HPDE6-E6E7 (cell line): ENCODE data around the gene GABRB1.

Source experiments
- DNase-seq: peaks from one replicate; pipeline ENCODE4 v3.0.0; 2011; ENCODE audit warnings: missing footprints; ENCODE audit errors: extremely low spot score

GABRB1 gene

DNA sequence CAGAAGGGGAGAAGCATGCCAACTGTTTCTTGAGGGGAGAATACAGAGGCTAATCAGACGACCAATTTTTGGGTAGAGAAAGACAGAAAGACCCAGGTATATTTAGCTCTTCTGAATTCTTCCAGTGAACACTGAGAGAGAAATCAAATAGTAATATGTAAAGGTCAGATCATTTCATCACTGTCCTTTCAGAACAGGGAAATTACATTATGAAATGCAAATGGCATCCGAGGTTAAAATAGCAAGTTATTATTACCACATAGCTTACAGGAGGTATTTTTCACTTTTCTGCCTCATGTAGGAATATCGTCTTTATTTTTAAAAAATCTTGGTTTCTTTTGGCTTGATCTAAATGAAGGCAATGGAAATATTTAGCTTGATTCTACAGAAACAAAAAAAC lies 18.0 kb downstream of the GABRB1 start:
- no peak for DNase-seq

DNA sequence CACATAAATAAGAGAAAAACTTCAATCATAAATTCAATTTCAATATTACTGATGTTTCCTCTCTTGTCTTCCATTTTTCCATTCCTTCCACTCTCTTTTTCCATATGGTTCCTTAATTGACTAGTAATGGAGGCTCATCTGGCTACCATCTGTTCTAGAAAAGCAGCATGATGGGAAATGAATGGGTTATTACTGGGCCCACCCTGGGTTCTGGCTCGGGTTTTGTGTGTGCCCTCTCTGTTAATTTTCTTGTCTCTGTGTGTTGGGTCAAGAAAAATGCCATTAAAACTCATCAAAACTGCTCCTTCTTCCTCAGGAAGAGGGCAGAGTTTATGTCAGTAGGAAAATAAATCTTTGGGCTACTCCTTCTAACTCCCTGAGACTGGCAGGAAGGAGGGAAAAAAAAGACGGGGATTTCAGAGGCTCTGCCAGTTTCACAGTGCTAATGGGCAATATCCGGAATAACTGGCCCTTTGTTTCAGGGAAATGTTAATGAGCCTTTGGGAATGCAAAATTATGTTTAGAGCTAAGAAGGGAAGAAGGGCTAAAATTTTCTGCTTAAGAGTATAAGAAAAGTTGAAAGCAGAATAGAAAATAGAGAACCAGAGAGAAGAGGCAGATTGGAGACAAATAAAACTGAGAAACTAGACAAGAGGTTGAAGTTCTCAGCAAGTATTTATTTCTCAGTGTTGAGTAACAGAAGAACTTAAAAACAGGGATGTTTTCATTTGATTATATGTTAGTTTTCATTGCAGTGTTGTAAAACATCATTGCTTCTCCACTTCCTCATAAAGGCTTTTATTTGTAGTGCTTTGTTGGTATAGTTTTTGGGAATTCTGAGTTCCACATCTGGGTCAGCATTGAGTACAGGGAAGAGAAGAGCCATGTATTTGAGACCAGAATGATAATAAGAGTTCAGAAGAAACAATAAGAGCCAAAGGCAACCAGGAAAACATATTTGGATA lies 19.7 kb downstream of the GABRB1 start:
- DNase-seq: no peak

DNA sequence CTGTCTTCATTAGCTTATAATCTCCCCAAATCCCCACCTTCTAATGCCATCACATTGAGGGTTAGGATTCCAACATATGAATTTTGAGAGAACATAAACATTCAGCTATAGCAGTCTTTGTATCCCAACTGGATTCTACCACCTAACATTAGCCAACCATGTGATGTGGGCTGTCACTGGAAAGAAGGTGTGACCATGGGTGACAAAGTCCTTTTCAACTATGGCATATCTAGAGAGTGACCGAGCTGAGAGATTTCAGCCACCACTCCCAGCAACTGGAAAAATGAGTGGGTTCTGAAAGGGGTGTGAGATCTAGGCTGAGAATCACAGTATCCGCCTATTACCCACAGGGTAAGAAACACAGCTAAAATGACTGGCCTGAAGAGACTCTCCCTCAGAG lies 22.1 kb downstream of the GABRB1 start:
- no peak for DNase-seq

DNA sequence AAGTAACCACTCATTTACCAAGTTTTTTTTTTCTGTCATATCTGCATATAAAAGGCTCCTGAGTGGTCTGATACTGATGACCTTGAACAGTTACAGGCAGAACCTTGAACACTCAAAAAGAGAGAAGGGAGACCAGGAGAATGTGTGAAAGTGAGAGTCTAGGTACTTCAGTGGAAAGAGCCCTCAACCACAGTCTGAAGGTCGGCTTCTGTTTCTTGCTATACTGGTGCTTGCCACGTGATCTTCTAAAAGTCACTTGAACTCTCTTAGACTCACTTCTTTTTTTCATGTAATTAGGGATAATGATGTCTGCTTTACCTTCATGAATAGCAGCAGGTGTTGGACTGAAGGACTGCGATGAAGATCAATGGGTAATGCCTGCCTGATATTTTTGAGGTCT lies 22.8 kb downstream of the GABRB1 start:
- DNase-seq: no peak

DNA sequence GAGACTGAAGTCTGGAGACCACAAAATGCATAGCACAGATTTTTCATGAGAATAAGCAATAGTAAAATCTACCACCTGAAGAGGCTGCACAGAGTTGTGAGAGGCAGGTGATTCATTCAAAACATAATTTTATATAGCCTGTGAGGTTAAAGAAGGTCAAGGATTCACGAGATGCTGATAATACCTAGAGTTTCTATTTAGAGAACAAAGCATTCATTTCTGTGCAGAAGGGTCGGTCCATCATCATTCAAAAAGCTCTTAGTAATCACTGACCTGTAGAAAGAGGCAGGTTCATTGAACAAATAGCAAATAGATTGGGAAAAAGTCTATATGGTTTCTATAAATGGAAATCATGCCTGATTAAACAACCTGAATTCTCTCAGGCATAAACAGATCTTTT lies 26.6 kb downstream of the GABRB1 start:
- DNase-seq: no peak

DNA sequence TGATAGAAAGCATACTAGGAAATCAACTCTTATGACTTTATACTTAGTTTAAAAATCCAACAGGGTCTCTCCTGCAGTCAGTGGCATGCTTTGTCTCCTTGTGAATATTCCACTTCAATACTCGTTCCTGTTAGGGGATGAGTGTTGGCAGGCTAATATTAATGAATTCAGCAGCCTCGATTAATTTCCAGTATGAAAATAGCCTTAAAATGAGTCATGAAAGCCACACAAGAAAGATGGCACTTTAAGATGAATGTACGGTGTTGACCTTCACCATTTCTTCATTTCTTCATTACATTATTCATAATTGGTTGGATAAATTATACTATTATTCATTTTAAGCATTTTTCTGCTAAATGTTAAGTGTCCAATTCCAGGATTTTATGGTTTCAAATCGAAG lies 29.2 kb downstream of the GABRB1 start:
- DNase-seq: no peak

DNA sequence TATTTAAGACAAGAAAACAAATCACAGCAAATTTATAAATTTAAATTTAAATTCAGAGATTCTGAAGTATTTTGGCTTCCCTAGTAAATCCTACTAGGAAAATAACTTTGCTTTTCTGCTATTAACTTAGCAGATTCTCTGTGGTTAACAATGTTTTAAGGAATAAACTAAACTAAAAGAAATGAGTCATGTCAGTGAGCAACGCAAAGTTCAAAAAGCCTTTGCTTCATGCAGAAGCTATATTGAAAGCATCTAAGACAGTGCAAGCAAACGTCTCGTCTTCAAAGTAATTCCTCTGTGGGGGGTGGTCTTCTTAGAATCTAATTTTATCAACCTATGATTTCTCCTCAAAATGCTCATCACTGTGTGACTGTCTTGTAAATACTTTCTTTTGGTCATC lies 30.1 kb downstream of the GABRB1 start:
- DNase-seq: no peak

DNA sequence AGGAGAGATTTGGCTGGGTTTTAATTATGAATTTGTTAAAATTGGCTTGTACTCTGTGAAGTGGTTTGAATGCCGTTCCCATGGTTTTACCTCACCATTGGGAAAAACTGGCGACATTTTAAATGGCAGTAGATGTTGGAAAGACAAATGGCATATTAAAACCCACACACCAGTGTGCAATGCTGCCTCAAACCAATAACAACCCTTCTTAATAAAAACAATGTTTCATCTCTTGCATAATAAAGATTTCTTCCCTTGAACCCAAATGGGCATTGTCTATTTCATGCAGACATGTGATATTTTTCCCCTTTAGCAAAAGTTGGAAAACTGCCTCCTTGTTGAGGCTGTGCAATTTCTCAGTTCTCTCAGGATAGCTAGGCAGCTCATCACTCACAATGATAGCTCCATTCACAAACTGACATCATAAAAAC lies 33.7 kb downstream of the GABRB1 start:
- DNase-seq: no peak

DNA sequence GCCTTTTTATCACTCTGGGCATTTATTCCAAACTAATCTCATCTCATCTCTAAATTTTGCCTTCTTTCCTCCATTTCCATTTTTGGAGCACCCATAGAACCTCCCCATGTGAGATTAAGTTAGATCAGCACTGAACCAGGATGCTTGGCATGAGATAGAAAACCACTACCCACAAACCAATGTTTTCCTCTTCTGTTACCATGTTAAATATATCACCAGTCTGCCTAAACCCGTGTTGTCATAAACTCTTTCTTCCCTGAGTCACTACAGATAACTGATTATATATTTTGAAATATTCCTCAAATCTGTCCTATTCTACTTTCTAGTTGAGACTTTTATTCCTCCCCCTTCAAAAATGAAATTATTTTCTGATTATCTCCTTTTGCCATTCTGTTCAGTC lies 37.6 kb downstream of the GABRB1 start:
- no peak for DNase-seq

DNA sequence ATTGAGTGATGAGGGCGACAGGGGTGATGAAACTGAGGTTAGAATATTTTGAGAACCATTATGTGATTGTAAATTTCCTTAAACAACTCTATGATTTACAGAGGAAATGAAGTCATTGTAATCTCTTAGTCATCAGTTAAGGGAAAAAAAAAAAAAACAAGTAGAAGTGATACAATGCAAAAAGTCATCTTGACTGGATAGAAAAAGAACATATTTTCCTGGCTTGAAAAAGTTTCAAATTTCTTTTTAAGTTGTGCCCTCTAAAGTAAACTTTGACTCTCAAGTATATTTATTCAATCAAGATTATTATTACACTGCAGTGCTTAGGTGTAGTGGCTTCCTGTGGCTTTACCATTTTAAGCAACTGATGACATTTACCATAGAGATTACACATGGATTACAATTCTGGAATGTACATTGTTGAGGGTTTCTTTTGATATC lies 40.6 kb downstream of the GABRB1 start:
- no peak for DNase-seq

DNA sequence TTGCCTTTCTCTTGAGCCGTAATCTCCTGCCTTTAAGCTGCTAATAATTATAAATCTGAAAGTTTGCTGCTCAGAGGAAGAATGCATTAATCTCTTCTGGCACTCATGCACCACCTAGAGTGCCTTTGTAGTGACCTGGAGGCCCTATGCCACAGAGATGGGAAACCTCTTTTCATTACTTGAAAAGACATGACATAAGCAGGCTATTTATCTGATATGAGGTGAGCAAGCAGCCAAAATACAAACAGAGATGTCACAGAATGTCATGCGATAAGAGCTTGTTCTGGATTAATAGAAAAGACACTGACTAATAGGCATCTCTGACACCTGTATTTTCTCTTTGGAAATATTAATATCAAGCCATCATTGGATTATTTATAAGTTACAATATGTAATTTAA lies 42.3 kb downstream of the GABRB1 start:
- no peak for DNase-seq

DNA sequence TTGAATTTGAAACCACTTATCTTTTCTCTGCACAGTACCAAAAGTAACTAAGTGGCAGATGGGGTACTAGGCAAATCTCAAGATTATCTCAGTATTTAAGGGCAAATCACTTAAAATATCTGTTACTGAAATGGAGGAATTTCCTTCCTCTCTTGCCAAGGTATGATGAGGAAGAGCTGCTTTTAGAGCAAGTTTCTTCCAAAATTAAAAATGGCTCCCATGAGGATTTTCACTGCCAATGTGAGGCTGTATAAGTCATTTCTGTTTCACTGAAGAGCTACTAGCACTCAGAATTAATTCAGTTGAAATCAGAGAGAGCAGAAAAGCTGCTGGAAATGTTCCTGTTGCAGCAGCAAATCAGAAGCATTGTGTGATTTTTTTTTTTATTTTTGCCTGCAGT lies 43.4 kb downstream of the GABRB1 start:
- DNase-seq: no peak

DNA sequence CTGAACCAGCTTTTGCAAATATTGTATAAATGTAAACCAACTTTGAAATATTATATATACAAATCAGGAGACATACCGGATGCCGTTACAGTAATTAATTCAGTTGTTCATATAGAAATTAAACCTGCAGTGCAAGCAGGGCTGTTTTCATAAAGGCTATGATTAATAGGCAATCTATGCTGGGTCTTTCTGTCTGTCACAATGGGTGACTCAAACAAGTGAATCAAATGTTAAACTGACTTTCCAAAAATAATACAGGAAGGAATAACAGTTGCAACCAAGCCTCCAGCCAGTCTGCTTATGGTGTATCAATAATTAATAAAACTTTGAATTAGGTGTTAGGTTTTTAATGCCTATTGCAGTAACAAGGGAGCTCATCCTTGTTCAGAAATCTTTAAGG lies 43.9 kb downstream of the GABRB1 start:
- peak; percentile 29 for DNase-seq

DNA sequence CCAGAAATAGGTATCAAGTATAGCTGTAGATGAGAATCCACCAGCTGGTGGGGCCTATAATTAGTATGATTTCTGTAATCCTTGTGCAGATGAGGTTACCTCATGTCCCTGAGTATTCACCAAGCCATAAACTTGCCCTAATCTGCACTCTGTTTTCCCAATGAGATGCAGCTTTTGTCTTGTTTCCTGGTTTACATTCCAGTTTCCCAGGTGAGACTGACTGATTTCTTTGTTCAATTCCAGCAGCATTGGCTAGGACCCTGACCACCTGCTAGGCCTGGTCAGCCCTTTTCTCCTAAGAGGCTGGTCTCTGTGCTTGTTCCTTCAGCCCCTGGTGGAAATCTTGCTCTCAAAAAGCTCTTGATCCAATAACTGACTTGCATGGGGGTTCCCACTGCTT lies 44.6 kb downstream of the GABRB1 start:
- DNase-seq: no peak

DNA sequence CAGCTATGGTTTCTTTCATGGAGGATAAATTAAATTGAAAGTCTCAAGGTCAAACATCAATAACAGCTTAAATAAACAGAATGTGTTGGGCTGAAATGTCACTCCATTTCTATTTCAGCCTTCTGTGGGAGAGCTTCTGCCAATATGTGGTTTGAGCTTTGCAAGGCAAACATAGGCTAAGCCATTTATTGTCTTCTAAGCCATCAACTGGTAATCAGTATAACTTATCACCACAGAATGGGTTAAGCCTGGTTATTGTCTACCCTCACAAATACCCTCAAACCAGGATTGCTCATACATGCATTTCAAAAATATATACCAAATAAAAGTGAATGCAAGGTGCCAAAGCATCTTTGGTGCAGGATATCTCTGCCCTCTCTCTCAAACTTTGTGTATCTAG lies 52.7 kb downstream of the GABRB1 start:
- DNase-seq: no peak

DNA sequence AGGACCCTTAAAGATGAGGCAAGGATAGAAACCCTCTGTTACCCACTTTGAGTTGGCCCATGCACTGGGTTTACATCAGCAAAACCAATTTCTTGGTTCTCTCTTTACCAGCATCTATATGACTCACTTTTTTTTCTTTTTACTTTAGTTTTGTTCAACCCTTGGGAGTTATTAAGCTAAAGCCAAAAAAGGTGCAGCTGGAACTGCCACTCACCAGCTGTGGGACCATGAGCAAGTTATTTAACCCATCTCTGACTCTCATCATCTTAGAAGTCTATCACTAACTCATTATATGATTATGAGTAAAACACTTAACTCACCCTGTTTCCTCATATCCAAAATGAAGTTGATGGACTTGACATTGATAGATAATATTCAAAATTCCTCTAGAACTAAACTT lies 53.4 kb downstream of the GABRB1 start:
- no peak for DNase-seq

DNA sequence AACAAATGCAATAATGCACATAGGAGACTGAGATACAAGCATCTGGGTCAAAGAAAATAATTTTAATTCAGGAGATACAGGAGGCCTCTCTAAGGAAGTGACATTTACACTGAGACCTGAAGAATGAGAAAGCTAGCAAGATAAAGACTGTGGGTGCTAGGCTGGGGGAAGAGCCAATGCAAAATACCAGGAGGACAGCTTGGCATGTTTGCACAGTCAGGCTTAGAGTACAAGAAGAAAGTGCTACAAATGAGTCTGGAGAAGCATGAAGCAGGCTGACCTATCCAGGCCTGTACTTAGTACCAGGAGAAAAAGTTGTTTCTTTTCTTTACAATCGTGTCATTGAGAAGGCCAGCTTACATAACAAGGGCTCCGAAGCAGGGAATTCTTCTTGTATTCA lies 56.9 kb downstream of the GABRB1 start:
- no peak for DNase-seq

DNA sequence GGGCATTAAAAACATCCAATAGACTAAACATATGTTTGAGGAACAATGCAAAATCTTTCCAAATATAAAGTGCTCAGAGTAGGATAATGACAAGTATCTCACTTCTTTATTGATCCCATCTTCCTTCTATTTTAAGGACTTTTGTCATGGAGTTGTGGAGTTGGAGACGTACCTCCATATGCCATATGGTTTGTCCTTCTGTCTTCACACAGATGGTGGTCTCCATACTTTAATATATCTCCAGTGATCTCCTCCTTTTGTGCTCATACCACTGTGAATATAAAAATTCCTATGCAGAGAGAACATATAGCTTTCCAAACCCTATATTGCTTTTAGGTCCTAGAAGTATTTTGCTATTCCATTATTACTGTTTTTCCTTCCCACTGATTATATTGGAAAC lies 64.5 kb downstream of the GABRB1 start:
- DNase-seq: no peak

DNA sequence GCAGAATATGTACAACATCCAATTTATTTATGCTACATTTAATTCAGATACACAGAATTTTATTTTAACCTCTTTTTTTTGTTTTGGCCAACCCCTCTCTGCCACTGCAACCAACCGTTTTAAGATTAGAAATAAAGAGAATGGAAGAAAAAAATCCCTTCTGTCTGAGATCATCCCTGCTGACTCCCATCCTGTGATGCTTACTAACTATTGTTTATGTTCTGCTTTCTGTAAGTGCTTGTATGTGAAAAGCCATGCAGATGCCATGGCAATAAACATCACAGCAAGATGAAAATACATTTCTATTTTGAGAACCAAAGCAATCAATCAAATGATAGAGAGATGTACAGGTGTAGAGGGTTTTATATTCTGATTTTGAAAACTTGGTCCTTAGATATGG lies 70.1 kb downstream of the GABRB1 start:
- DNase-seq: no peak

DNA sequence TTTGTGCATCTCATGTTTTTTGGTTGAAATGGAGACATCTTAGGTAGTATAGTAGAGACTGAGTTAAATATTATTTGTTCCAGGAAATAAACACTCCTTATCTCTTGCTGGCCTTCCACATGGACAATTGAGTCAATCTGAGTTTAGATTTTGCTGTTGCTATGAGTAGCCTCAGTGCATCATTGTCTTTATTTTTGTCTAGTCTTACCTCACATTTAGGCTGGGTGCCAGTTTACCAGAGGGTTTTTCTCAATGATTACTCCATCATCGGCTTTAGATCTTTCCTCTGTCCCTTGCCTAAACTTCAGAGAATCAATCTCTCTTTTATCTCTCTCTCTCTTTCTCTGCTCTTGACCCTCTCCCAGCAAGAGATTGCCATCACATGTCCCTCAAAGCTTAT lies 73.6 kb downstream of the GABRB1 start:
- no peak for DNase-seq

DNA sequence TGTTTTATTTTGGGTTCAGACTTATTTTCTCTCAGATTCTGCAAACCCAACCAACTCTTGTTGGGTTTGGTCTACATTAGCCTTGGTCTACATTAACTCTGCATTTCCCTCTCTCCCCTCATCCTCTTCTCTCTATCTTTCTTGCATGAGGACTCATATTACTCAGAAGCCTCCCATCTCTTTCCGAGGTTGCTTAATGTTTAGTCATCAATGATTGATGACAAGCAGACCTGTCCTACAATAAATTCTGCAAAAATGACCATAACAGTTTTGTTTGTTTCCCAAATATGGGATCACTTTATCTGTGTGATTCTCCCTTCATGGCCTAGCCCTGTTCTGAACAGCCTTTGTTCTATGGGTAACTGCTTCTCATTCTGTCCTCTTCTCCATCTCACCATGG lies 75.2 kb downstream of the GABRB1 start:
- DNase-seq: no peak

DNA sequence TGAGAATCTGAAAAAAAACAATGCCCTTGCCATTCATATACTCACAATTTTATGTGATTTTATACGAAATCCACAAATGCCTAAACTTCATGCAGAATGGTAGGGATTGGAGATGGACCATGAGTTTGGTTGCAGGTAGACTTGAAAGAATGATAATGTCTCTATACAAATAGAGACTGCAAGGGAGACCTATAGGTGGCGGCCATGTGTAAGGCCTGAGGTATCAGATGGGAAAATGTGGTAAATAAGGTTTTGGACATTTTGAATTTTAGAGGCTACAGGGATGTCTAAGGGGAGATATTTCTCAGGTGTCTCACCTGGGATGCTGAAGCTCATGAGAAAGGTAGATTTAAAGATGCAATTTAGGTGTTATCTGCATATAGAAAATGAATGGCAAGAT lies 78.0 kb downstream of the GABRB1 start:
- no peak for DNase-seq

DNA sequence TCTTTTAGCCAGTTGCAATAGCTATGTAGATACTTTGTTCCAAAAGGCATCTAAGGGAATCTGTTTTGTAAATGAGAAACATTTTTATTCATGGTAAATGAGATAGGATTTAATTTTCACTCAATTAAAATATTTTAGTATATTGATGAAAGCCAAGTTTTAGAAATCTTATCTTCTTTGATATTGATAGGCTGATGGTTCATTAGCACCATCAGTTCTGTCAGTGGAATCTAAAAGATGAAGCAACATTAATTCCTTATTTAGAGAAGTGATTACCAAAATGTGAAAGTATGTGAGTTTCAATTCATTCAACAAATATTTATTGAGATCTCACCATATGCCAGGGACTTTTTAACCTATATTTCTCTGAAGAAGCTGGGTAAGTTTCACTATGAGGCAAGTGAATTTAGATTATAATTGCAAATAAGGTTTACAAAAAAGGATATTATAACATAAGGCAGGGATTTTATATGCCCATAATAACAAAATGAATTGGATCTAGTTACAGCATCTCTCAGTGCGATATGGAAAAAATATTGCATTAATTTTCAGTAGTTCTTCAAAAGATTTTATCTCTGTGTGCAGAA lies 79.3 kb downstream of the GABRB1 start:
- no peak for DNase-seq
